Adipose tissue (tissue), 3 donors: Measurements from ENCODE around the gene NT5E. TPM values are rescaled to one million over a fixed set of nuclear protein-coding genes. Genes with fewer than 3 reads are reported as not detected.

Experiments
- H3K27ac ChIP-seq: one replicate; pipeline ENCODE4 v1.5.1; 2013; ENCODE audit warnings: low read depth, low read length
- WGBS, 3 donors: extraction: QIAGEN DNeasy Blood & Tissue Kit; methylation state at CpG; one replicate each; pipeline ENCODE4 v1.1.7; 2013; 5-methylcytosine and 5-hydroxymethylcytosine counted together
- polyA plus RNA-seq, 3 donors: library from polyadenylated mRNA; stranded (reverse); fragments of 200-250 nt; gene quantifications; one replicate each; pipeline ENCODE4 v1.2.3, GENCODE V29; 2013
- donor health status: healthy with polysubstance abuse.
- donor health status: Bipolar disorder and iron deficiency.
- donor health status: healthy.

The NT5E gene
- polyA plus RNA-seq, 3 donors: 0.99 to 13.2 (median 11.0) TPM

DNA sequence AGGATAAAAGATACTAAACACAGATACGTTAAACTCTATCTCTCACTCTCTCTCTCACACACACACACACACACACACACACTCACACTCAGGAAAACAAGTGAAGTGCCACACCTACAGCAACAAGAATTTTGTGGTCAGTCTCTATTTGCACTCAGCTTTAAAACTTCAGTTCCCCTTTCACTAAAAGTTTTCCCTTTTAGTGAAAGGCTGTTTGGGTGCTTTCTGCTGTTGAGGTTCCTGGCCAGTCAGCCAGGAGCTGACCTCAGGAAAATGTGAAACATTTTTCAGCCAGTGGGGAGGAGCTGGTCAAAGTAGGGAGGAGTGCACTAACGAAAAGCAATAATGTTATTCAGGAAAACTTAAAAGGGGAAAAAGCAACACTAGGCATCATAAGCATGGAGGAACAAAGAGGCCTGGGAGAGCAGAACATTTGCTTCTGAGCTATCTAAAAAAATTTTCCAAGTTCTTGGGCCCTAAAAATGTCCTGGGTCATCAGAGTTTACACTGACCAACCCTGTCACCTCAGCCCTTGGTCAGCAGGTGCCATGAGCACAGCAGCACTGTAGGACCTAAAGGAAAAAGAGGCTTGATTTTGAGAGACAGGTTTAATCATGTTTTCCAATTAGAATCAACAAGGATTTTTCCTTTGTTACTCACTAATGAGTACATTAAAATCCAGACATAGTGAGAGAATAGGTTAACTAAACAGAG is 30.7 kb upstream of the NT5E start:
- H3K27ac ChIP-seq: no peak overlapping the region
- WGBS, 3 donors: 22 to 57% (median 23%) methylated on average over 2 of the region's 2 CpGs

DNA sequence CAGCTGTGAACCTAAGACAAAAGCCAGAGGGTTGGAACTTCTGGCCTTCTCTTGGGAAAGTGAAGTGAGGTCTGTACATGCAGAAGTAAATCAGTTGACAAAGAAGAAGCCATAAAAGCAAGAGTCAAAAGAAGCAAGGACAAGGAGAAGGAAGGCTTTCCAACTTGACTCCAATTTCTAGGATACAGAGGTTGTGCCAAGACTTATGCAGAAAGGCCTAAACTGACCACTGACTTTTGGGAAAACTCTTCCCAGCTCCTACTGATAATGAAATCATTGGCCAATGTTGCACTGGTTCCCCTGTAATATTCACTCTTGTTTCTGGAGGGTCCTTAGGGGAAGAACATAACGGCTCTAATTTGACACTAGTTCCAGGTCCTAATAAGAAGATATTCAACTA is 29.3 kb upstream of the NT5E start:
- no peak overlapping the region for H3K27ac ChIP-seq
- 59 to 89% (median 78%) methylated on average over 1 of the region's 1 CpG for WGBS, 3 donors

DNA sequence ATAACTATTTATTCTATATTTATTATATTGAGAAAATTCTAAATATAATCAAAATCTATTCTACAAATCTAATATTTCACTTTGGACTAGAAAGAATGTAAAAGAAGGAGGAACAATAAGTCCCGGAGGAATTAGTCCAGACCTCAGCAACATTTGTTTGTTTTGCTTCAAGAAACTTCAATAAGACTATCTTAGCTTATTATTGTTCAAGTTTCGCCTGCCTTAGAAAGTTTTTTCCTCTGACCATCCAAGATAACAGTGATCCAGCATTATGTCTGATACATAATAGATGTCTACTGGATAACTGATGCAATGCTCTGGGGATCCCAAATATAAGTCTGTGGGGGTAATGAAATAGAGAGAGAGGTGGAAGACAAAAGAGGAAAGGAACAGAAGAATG is 28.7 kb upstream of the NT5E start:
- WGBS, 3 donors: 59 to 82% (median 75%) methylated on average over 2 of the region's 2 CpGs
- no peak overlapping the region for H3K27ac ChIP-seq

DNA sequence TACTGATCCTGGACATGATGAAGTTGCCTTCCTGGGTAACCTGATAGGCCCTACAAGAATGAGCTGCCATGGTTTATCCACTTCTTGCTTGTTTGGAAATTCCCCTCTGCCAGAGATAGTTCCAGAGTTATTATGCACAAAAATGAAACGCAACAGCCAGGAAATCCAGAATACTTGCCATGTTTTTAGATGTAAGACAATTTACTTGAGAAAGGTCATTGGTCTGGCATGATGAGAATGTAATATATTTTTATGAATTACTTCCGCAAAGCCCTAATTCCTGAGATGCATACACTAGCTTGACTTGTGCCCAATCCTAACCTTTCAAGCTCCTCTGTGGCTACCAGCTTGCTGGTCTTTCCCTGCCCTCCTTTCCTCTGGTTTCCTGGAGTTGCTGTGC is 27.9 kb upstream of the NT5E start:
- H3K27ac ChIP-seq: no peak overlapping the region

DNA sequence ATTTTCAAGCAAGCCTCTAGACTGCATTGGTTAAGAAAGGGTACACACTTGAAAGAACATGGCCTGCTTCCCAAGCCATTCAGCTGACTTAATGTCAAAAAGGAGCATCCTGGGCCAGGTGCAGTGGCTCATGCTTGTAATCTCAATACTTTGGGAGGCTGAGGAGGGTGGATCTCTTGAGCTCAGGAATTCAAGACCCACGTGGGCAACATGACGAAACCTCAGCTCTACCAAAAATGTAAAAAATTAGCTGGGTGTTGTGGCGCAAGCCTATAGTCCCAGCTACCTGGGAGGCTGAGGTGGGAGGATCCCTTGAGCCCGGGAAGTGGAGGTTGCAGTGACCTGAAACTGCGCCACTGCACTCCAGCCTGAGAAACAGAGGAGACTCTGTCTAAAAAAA is 26.9 kb upstream of the NT5E start:
- 85 to 89% (median 85%) methylated on average over 5 of the region's 5 CpGs for WGBS, 3 donors
- H3K27ac ChIP-seq: no peak overlapping the region

More for the DNA sequence above, 27.9 kb upstream of the NT5E start:
- 66 to 86% (median 77%) methylated on average over 2 of the region's 2 CpGs for WGBS, 3 donors

DNA sequence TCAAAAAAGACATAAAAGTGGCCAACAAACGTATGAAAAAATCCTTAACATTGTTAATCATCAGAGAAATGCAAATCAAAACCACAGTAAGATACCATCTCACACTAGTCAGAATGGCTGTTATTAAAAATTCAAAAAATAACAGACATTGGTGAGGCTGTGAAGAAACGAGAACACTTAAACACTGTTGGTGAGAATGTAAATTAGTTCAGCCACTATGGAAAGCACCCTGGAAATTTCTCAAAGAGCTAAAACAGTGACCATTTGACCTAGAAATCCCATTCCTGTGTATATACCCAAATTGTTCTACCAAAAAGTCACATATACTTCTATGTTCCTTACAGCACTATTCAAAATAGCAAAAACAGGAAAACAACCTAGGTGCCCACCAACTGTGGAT is 24.9 kb upstream of the NT5E start:
- WGBS, 3 donors: 86 to 91% (median 88%) methylated on average over 2 of the region's 2 CpGs
- no peak overlapping the region for H3K27ac ChIP-seq

DNA sequence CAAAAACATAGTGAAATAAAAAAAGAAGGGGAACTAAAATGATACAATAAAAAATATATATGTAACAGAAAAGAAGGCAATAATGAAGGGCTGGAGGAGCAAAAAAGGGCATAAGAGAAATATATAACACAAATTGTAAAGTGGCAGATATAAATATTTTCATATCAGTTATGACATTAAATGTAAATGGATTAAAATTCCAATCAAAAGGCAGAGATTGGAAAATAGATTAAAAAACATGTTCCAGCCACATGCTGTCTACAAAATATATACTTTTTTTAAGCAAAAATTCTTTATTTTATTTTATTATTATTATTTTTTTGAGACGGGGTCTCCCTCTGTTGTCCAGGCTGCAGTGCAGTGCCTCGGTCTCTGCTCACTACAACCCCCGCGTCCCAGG is 23.9 kb upstream of the NT5E start:
- no peak overlapping the region for H3K27ac ChIP-seq
- WGBS, 3 donors: 95 to 97% (median 96%) methylated on average over 4 of the region's 4 CpGs

DNA sequence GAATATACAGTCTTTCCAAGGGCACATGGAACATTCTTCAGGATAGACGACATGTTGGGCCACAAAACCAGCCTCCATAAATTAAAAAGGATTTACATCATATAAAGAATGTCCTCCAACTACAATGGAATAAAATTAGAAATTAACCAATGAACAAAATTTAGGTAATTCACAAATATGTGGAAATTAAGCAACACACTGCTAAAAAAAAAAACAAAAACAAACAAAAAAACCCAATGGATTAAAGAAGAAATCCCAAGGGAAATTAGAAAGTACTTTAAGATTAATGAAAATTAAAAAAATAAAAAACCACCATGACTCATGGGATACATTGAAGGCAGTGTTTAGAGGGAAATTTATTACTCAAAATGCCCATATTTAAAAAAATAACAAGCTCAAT is 21.4 kb upstream of the NT5E start:
- 67 to 87% (median 87%) methylated on average over 1 of the region's 1 CpG for WGBS, 3 donors
- no peak overlapping the region for H3K27ac ChIP-seq

DNA sequence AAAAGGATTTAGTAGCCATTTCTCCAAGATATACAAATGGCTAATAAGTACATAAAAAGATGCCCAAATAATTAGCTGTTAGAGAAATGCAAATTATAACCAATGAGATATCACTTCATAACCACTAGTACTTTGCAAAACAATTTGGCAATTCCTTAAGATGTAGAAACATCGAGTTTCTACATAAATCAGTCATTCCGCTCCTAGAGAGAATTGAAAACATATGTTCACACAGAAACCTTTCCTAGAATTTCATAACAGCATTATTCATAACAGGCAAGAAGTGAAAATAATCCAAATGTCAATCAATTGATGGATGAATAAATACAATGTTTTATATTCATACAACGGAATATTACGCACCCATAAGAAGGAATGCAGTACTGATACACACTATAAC is 20.5 kb upstream of the NT5E start:
- H3K27ac ChIP-seq: no peak overlapping the region
- WGBS, 3 donors: 71 to 89% (median 84%) methylated on average over 4 of the region's 4 CpGs

DNA sequence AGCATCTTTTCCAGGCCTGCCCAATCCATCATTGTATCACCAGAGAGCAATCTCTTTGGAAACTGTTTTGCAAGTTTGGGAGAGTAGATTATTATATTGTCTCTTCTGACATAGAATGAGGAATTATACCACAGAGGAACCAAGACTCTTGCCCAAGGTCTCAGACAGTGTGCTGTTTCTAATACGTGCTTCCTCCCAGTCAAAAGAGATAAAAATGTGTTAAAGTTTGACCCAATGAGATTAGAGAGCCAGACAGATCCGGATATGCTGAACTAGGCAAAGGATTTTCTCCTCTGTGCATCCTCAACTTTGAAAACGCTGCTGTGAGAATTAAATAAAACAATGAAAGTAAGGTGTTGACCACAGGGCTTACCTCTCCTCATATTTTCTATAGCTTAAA is 18.6 kb upstream of the NT5E start:
- no peak overlapping the region for H3K27ac ChIP-seq
- 51 to 55% (median 53%) methylated on average over 3 of the region's 3 CpGs for WGBS, 3 donors

DNA sequence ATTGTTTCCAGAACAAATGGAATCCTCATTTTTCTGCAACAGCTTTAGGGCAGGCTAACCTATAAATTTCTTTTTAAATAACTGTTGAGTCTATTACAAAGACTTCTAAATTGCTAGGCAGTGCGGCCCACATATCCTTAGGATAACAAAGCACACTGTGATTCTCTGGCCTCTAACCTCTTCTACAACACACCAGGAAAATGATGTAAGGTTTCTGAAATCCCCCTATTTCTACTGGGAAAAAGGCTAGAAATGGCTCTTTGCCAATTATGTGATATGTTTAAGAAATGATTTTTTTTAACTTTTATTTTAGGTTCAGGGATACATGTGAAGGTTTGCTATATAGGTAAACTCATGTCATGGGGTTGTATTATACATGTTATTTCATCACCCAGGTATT is 17.3 kb upstream of the NT5E start:
- H3K27ac ChIP-seq: no peak overlapping the region
- 88 to 95% (median 91%) methylated on average over 1 of the region's 1 CpG for WGBS, 3 donors

DNA sequence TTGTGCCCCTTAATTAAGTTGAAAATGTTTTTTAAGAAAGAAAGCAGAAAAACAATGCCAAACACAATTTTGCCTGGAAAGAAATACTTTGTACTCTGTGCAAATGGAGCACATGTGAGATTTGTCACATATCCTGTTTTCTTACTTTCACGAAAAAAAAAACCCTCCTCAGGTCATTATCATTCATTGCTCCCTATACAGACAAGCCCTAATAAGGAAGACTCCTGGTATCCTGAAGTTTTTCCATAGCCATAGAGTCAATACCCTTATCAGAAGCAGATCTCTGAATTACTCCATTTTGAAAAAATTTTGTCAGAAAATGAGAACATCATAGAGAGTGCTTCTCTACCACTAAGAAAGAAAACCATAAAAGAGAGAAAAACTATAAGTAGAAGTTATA is 14.0 kb upstream of the NT5E start:
- no peak overlapping the region for H3K27ac ChIP-seq
- WGBS, 3 donors: 36 to 52% (median 37%) methylated on average over 1 of the region's 1 CpG

DNA sequence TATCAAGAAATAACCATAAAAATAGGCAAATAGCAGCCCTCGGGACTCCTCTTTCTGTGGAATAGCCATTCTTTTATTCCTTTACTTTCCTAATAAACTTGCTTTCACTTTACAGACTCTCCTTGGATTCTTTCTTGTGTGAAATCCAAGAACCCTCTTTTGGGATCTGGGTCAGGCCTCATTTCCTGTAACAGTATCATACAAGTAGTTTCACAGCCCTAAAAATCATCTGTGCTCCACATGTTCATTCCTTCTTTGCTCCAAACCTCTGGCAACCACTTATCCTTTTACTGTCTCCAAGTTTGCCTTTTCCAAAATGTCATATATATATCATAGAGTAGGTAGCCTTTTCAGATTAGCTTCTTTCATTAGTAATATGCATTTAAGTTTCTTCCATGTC is 13.5 kb upstream of the NT5E start:
- H3K27ac ChIP-seq: no peak overlapping the region
- 55 to 76% (median 72%) methylated on average over 1 of the region's 1 CpG for WGBS, 3 donors

DNA sequence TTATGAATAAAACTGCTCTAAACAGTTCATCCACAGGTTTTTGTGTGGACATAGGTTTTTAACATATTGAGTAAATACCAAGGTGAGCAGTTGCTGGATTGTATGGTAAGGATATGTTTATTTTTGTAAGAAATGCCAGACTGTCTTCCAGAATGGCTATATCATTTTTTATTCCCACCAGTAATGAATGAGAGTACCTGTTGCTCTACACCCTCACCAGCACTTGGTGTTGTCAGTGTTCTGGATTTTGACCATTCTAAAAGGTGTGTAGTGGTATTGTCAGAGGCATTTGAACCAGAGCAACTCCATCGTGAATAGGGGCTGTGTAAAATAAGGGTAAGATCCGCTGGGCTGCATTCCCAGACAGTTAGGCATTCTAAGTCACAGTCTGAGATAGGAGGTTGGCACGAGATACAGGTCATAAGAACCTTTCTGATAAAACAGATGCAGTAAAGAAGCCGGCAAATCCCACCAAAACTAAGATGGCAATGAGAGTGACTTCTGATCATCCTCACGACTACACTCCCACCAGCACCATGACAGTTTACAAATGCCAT is 12.9 kb upstream of the NT5E start:
- WGBS, 3 donors: 76 to 89% (median 84%) methylated on average over 5 of the region's 5 CpGs
- no peak overlapping the region for H3K27ac ChIP-seq

DNA sequence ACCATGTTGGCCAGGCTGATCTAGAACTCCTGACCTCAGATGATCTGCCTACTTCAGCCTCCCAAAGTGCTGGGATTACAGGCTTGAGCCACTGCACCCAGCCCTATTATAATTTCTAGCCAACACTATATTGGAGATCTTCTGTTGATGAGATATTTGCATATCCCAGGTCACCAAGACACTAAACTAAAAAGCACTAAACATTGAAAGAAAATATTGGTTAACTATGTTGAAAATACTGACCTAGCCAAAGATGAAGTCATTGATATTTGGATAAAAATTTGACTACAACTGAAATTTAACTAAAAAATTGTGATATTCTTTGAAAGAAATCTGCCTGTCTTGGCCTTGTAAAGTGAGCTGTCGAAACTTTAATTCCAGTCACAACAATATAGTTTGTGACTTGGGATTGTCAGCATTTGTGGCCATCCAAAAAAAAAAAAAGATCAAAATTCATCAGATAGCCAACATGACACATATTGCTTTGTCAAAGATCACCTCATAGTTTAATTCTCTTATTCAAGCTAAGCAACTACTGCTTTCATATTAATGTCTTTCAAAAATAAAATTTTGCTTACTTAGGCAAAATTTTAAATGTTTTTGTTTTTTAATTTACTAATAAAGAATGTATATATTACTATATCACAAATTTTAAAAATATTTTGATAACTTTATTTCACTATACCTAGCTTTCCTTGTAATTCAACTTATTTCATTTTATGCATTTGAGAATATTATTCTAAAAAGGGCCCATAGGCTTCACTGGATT is 6.3 kb upstream of the NT5E start:
- H3K27ac ChIP-seq: no peak overlapping the region
- 79 to 90% (median 85%) methylated on average over 1 of the region's 1 CpG for WGBS, 3 donors

DNA sequence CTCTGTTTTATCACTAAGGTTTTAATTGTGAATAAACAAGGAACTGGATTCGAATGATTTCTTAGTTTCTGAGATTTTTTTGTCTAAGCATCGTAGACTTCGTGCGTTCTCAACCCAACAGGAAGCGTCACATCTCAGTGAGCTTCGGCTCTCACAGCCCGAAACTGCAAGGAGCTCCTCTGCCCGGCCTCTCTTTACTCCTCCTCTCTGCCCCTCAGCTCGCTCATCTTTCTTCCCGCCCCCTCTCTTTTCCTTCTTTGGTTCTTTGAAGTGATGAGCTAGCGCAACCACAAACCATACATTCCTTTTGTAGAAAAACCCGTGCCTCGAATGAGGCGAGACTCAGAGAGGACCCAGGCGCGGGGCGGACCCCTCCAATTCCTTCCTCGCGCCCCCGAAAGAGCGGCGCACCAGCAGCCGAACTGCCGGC is 480 bp upstream of the NT5E start:
- WGBS, 3 donors: 1 to 3% (median 1%) methylated on average over 24 of the region's 24 CpGs
- peak overlapping the region; percentile 75 for H3K27ac ChIP-seq

DNA sequence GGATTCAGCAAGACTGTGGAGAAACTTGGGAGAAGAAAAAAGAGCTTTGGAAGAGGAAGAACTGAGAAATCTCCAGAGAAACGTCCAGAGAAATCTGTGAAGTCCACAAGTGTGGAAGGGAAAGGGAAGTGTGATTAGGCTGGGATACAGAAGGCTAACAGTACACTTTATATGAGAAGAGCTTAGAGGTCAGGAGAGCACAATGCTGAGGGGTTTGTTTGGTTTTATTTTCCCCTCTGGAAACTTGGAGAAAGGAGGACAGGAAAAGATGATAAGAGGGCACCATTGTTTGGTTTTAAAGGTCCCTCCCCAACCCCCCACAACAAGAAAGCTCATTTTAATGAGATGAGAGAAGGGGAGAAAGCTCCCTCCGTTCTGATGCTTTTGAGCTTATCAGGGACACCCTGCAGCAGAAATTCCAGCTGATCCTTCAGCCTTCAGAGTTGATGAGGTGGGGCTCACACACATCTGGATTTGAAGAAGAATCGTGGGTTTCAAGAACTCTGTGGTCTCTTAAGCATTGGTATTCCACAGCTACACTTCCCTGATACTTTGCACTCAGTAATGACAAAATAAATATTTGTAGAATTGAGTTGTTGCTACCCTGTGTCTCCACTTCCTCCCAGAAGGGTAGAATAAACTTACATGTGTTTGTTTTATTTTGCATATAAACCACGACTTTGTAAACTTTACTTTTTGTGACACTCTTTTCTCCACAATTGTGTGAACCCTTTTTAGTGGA is 1.9 kb downstream of the NT5E start:
- 22 to 41% (median 29%) methylated on average over 4 of the region's 4 CpGs for WGBS, 3 donors
- peak overlapping the region; percentile 10 for H3K27ac ChIP-seq

DNA sequence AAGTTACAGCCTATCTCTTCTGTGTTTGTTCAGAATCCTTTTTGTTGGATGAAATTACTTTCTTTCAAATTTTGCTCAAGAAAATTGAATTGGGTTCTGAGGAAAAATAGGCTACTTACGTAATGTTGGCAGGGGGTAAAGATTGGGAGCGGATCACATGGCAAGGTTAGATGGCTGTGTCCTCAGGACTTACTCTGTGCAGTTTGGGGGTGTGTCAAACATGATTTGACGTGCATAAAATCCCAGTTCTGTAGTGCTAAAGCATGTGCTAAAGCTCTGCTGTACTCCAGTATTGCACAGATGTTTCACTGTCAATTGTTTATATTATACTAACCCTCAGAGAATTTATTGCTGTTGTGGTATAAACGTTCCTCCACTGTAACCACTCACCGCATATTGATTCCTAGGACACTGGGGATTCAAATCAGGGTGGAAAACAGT is 2.6 kb downstream of the NT5E start:
- H3K27ac ChIP-seq: no peak overlapping the region
- 46 to 68% (median 60%) methylated on average over 5 of the region's 5 CpGs for WGBS, 3 donors

DNA sequence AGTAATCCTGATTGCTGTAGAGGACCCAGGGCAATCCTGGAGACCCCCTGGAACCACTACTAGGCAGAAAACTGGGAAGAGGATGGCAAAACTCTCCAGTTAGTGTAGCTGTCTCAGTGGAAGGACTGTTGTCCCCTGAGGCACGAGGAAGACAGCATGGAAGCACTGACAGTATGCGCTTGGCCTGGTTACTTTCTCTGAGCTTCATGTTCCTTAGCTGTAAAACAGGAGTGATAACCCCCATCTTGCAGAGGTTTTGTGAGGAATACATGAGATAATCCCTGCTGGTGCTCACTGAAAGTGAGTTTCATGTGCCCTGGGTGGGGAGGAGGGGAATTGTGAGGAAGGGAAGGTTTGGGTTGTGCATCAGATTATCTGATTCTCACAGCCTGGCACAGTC is 3.2 kb downstream of the NT5E start:
- WGBS, 3 donors: 87 to 90% (median 89%) methylated on average over 2 of the region's 2 CpGs
- no peak overlapping the region for H3K27ac ChIP-seq
